SH-SY5Y (cell line): ENCODE measurements around the gene BRPF1.

Experiments used
- GATA2 ChIP-seq: IDR thresholded peaks from 2 replicates; pipeline ENCODE4 v1.6.1; 2011; ENCODE audit warnings: mild to moderate bottlenecking, low read depth, low read length
- GATA3 ChIP-seq: IDR thresholded peaks from 2 replicates; pipeline ENCODE4 v1.6.1; 2011; ENCODE audit warnings: low read depth, mild to moderate bottlenecking, low read length, moderate library complexity

- TF ChIP-seq GATA3 = no peak
- TF ChIP-seq GATA2 = no peak
These were observed 62.9 kb downstream of the BRPF1 start for GRCh38 chr3:9794400-9794799.
